H1 (cell line): ENCODE data around the gene ABCD2. TPM values are rescaled to one million over a fixed set of nuclear protein-coding genes. Genes with fewer than 3 reads are reported as not detected.

ENCODE experiments used
- CTCF ChIA-PET: fragments of 300-600 bp; sonication (Branson Sonifier 250); formaldehyde crosslinking; loops from one replicate; lab custom pipeline; 2021; ENCODE audit not compliant: partially characterized antibody; lab: Charles Lee
- POLR2A ChIA-PET: fragments of 300-600 bp; sonication (Branson Sonifier 250); formaldehyde crosslinking; loops from one replicate; lab custom pipeline; 2021; ENCODE audit warnings: inconsistent platforms; ENCODE audit not compliant: partially characterized antibody; lab: Charles Lee
- DNase-seq, 2 experiments: peaks; one replicate each; pipeline versions ENCODE4 v3.0.0 to v3.0.0-alpha.2; 2010 to 2022; ENCODE audit warnings: low spot score in 2 of 2, low read depth in 1 of 2, mixed read lengths in 1 of 2
- FAIRE-seq: peaks from 2 replicates; lab custom pipeline; 2011; peaks lifted over from hg19 to GRCh38; lab: Jason Lieb, UNC
- H2AFZ ChIP-seq: 2 replicates; pipeline ENCODE4 v1.8.1; 2012; ENCODE audit warnings: low read length, inconsistent platforms
- H2AK5ac ChIP-seq: 2 replicates; pipeline ENCODE4 v1.6.1; 2013; ENCODE audit warnings: low read depth, low read length
- H2BK120ac ChIP-seq: replicated peaks from 2 replicates; pipeline ENCODE3; 2013; ENCODE audit warnings: low read depth, low read length, inconsistent platforms
- H2BK12ac ChIP-seq: 2 replicates; pipeline ENCODE4 v1.6.1; 2013; ENCODE audit warnings: low read depth, low read length
- H2BK15ac ChIP-seq: 2 replicates; pipeline ENCODE4 v1.6.1; 2013; ENCODE audit warnings: low read length
- H2BK20ac ChIP-seq: 2 replicates; pipeline ENCODE4 v1.6.1; 2013; ENCODE audit warnings: low read length
- H2BK5ac ChIP-seq: 2 replicates; pipeline ENCODE4 v1.6.1; 2013; ENCODE audit warnings: low read depth, low read length
- H3K14ac ChIP-seq: 2 replicates; pipeline ENCODE4 v1.6.1; 2013; ENCODE audit warnings: inconsistent platforms; ENCODE audit not compliant: insufficient read length
- H3K18ac ChIP-seq: 2 replicates; pipeline ENCODE4 v1.6.1; 2013; ENCODE audit warnings: low read length; ENCODE audit errors: extremely low read depth
- H3K23ac ChIP-seq: 2 replicates; pipeline ENCODE4 v1.6.1; 2013; ENCODE audit warnings: inconsistent platforms; ENCODE audit not compliant: insufficient read length
- H3K23me2 ChIP-seq: 2 replicates; pipeline ENCODE4 v1.6.1; 2013; ENCODE audit warnings: low read depth, low read length
- H3K27ac ChIP-seq: 2 replicates; pipeline ENCODE4 v1.6.1; 2011; ENCODE audit warnings: low read depth, low read length, inconsistent platforms
- H3K27me3 ChIP-seq, 4 experiments: replicated peaks in 1 of 4; 1 replicate in 1 of 4; 2 replicates in 3 of 4; pipeline versions ENCODE4 v1.6.1 to v1.8.1; 2011 to 2013; ENCODE audit warnings: low read length in 3 of 4, mild to moderate bottlenecking in 3 of 4, inconsistent platforms in 2 of 4, mixed read lengths in 2 of 4, moderate library complexity in 1 of 4; ENCODE audit not compliant: control insufficient read depth in 3 of 4, insufficient read depth in 3 of 4; ENCODE audit errors: extremely low read depth in 1 of 4
- H3K36me3 ChIP-seq, 4 experiments: 2 replicates each; pipeline versions ENCODE4 v1.6.1 to v1.8.1; 2011 to 2013; ENCODE audit warnings: mild to moderate bottlenecking in 4 of 4, low read length in 3 of 4, moderate library complexity in 2 of 4, control low read depth in 1 of 4, inconsistent platforms in 1 of 4; ENCODE audit not compliant: insufficient read depth in 4 of 4, control insufficient read depth in 2 of 4
- H3K4ac ChIP-seq: replicated peaks from 2 replicates; pipeline ENCODE3; 2013; ENCODE audit warnings: low read length, low read depth, mixed read lengths, inconsistent platforms; ENCODE audit not compliant: insufficient read length
- H3K4me1 ChIP-seq, 4 experiments: replicated peaks in 1 of 4; 1 replicate in 1 of 4; 2 replicates in 3 of 4; pipeline versions ENCODE4 v1.6.1 to v1.8.1; 2011 to 2013; ENCODE audit warnings: low read length in 3 of 4, inconsistent platforms in 2 of 4, mixed read lengths in 1 of 4; ENCODE audit not compliant: insufficient read depth in 4 of 4, control insufficient read depth in 3 of 4
- H3K4me2 ChIP-seq, 2 experiments: 2 replicates each; pipeline versions ENCODE4 v1.6.1 to v1.8.1; 2011 to 2013; ENCODE audit warnings: low read depth in 2 of 2, low read length in 2 of 2, control low read depth in 1 of 2, inconsistent platforms in 1 of 2, mild to moderate bottlenecking in 1 of 2; ENCODE audit not compliant: insufficient read depth in 1 of 2
- H3K4me3 ChIP-seq, 4 experiments: fragments of 200-600, 300-600 bp in 1 of 4; sonication (generic), shearing (Covaris generic), sonication (Bioruptor Twin) in 1 of 4; 2 replicates each; pipeline versions ENCODE4 v1.5.1 to v1.8.1; 2011 to 2016; ENCODE audit warnings: low read length in 4 of 4, low read depth in 3 of 4, control low read depth in 2 of 4, inconsistent platforms in 2 of 4, mild to moderate bottlenecking in 2 of 4, mixed read lengths in 1 of 4, moderate library complexity in 1 of 4; ENCODE audit not compliant: insufficient read depth in 2 of 4; ENCODE audit errors: extremely low read depth in 1 of 4
- H3K56ac ChIP-seq: replicated peaks from 2 replicates; pipeline ENCODE3; 2013; ENCODE audit warnings: low read depth, mild to moderate bottlenecking, mixed read lengths, low read length, inconsistent platforms; ENCODE audit not compliant: insufficient read length
- H3K79me1 ChIP-seq: 2 replicates; pipeline ENCODE4 v1.6.1; 2013; ENCODE audit warnings: low read depth, low read length, control low read depth
- H3K79me2 ChIP-seq, 2 experiments: 2 replicates each; pipeline versions ENCODE4 v1.6.1 to v1.8.1; 2012 to 2013; ENCODE audit warnings: low read length in 2 of 2, mild to moderate bottlenecking in 2 of 2, inconsistent platforms in 1 of 2; ENCODE audit not compliant: insufficient read depth in 2 of 2, control insufficient read depth in 1 of 2
- H3K9ac ChIP-seq, 4 experiments: replicated peaks in 1 of 4; 1 replicate in 1 of 4; 2 replicates in 3 of 4; pipeline versions ENCODE4 v1.6.1 to v1.8.1; 2011 to 2013; ENCODE audit warnings: low read depth in 3 of 4, low read length in 3 of 4, control low read depth in 2 of 4, mild to moderate bottlenecking in 2 of 4, moderate library complexity in 2 of 4, inconsistent platforms in 1 of 4; ENCODE audit errors: extremely low read depth in 1 of 4
- H3K9me3 ChIP-seq, 2 experiments: 2 replicates each; pipeline versions ENCODE4 v1.6.1 to v1.8.1; 2012 to 2013; ENCODE audit warnings: mild to moderate bottlenecking in 2 of 2, moderate library complexity in 2 of 2, control low read depth in 1 of 2, inconsistent platforms in 1 of 2, low read depth in 1 of 2, low read length in 1 of 2, mixed read lengths in 1 of 2; ENCODE audit not compliant: insufficient read depth in 2 of 2
- H4K20me1 ChIP-seq, 2 experiments: replicated peaks in 1 of 2; 2 replicates each; pipeline versions ENCODE3 to v1.8.1; 2011 to 2013; ENCODE audit warnings: inconsistent platforms in 2 of 2, low read length in 2 of 2, mild to moderate bottlenecking in 1 of 2; ENCODE audit not compliant: insufficient read depth in 2 of 2, control insufficient read depth in 1 of 2
- H4K5ac ChIP-seq: 2 replicates; pipeline ENCODE4 v1.6.1; 2013; ENCODE audit warnings: low read length, low read depth, mixed read lengths, inconsistent platforms; ENCODE audit not compliant: insufficient read length
- H4K8ac ChIP-seq: 2 replicates; pipeline ENCODE4 v1.8.0; 2013; ENCODE audit warnings: mild to moderate bottlenecking, moderate library complexity, low read length, inconsistent platforms; ENCODE audit not compliant: insufficient read depth; ENCODE audit errors: extremely low read depth
- H4K91ac ChIP-seq: replicated peaks from 2 replicates; pipeline ENCODE3; 2013; ENCODE audit warnings: low read length, mixed read lengths, inconsistent platforms; ENCODE audit not compliant: insufficient read length
- CBX5 ChIP-seq: fragments of 300-800, 300-1000 bp; sonication (generic); IDR thresholded peaks from 2 replicates; pipeline ENCODE4 v1.7.1; 2016; ENCODE audit warnings: antibody characterized with exemption, low read length, low read depth
- CHD1 ChIP-seq: IDR thresholded peaks from 2 replicates; pipeline ENCODE4 v1.6.1; 2012; ENCODE audit warnings: low read depth, low read length, improper control_type of control experiment
- EP300 ChIP-seq, 2 experiments: IDR thresholded peaks; 1 replicate in 1 of 2; 2 replicates in 1 of 2; pipeline ENCODE4 v1.6.1; 2011 to 2012; ENCODE audit warnings: low read depth in 2 of 2, low read length in 2 of 2, mild to moderate bottlenecking in 2 of 2, borderline replicate concordance in 1 of 2, inconsistent platforms in 1 of 2, moderate library complexity in 1 of 2
- KDM4A ChIP-seq: IDR thresholded peaks from one replicate; pipeline ENCODE4 v1.7.1; 2012; ENCODE audit warnings: low read depth, mild to moderate bottlenecking, moderate library complexity, low read length, inconsistent platforms; ENCODE audit not compliant: severe bottlenecking
- KDM5A ChIP-seq: fragments of 200-600 bp; IDR thresholded peaks from 2 replicates; pipeline ENCODE4 v1.7.1; 2012; ENCODE audit warnings: mild to moderate bottlenecking, low read length, inconsistent platforms, mixed read lengths
- NANOG ChIP-seq: IDR thresholded peaks from 2 replicates; pipeline ENCODE4 v1.6.1; 2011; ENCODE audit warnings: low read length, low read depth, mild to moderate bottlenecking, inconsistent platforms; ENCODE audit not compliant: insufficient read depth, poor library complexity, severe bottlenecking
- PHF8 ChIP-seq: fragments of 200-600 bp; sonication (generic); conservative IDR thresholded peaks from 2 replicates; pipeline ENCODE4 v1.7.1; 2012; ENCODE audit warnings: low read depth, mild to moderate bottlenecking, inconsistent platforms, low read length, moderate library complexity
- SAP30 ChIP-seq: fragments of 300-600 bp; sonication (generic); IDR thresholded peaks from 2 replicates; pipeline ENCODE4 v1.7.1; 2012; ENCODE audit warnings: low read length, moderate library complexity, mild to moderate bottlenecking, inconsistent platforms; ENCODE audit not compliant: insufficient read depth, insufficient replicate concordance
- SIRT6 ChIP-seq: IDR thresholded peaks from one replicate; pipeline ENCODE4 v1.7.1; 2012; ENCODE audit warnings: low read length, inconsistent platforms
- SP4 ChIP-seq: IDR thresholded peaks from 2 replicates; pipeline ENCODE4 v1.6.1; 2012; ENCODE audit warnings: low read length, inconsistent platforms
- TAF1 ChIP-seq: IDR thresholded peaks from 2 replicates; pipeline ENCODE4 v1.6.1; 2011; ENCODE audit warnings: mild to moderate bottlenecking, low read depth, low read length
- YY1 ChIP-seq: IDR thresholded peaks from 2 replicates; pipeline ENCODE4 v1.6.1; 2011; ENCODE audit warnings: low read depth, mild to moderate bottlenecking, low read length
- polyA plus RNA-seq, 7 experiments: library from polyadenylated mRNA; depleted of rRNA in 3 of 7; stranded (reverse) in 5 of 7; unstranded in 2 of 7; fragments of >200 nt in 5 of 7; fragments of 200-250 nt in 2 of 7; gene quantifications; 1 replicate in 5 of 7; 2 replicates in 1 of 7; 4 replicates in 1 of 7; pipeline versions ENCODE4 v1.2.1 to v1.2.3, GENCODE V29; 2011 to 2013; ENCODE audit warnings: missing spikeins in 2 of 7, mixed read lengths in 2 of 7
- total RNA-seq: library from RNA; stranded (reverse); fragmentation: NEBNext Ultra II Directional; extraction: Animal tissue kit (Norgen Biotek cat#: 25700); gene quantifications from 2 replicates; pipeline ENCODE4 v1.2.1, GENCODE V29; 2021
- TF ChIP-seq, protein P1 (sequence below): IDR thresholded peaks from 2 replicates; pipeline ENCODE4 v1.6.1; 2012; ENCODE audit warnings: inconsistent platforms
- TF ChIP-seq, protein P2 (sequence below): IDR thresholded peaks from 2 replicates; pipeline ENCODE4 v1.6.1; 2011; ENCODE audit warnings: low read length, improper control_type of control experiment

Gene ABCD2
- total and polyA plus RNA-seq, 2 of the 8 experiments (the other 6 are each of a cell fraction or from before 2014, with no cell fraction given), result not detected

DNA sequence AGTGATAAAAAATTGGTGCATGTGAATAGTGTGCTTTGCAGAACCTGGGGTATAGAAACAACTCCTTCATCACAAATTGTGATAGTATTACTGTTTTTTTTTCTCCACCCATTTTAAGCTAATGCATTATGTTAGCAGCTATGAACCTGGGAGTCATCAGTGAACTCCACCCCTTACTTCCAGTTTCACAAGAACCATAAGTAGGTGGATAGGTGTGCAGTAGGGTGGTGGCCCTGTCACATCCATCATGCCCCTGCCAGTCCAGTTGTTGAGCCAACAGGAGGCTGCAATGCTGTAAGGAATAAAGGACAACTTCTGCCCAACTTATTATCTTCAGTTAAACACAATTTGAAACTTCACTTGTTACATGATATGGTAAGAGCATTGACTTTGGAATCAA, 85.7 kb downstream of the ABCD2 start:
- CTCF ChIA-PET, result interaction anchor here (0.7 to 1.1 kb wide), 3 partner anchors 10 to 158 kb away, joined by 3 to 4 read pairs (median 3); no protein-coding TSS in a partner anchor
- H3K18ac ChIP-seq, result no peak overlapping the region
- POLR2A ChIA-PET, result no interaction called here
- no peak overlapping the region for H3K14ac ChIP-seq
- no peak overlapping the region for H2AK5ac ChIP-seq
- no peak overlapping the region for H2AFZ ChIP-seq
- H4K8ac ChIP-seq, result no peak overlapping the region
- no peaks in the 10 kb centered on the region for H3K36me3 ChIP-seq
- DNase-seq, result no peak
- no peak overlapping the region for H3K4me2 ChIP-seq
- H4K20me1 ChIP-seq, result no peaks in the 10 kb centered on the region
- no peak for FAIRE-seq
- no peak overlapping the region for H3K56ac ChIP-seq
- H3K79me2 ChIP-seq, result no peaks in the 10 kb centered on the region
- no peak overlapping the region for H2BK20ac ChIP-seq
- H3K79me1 ChIP-seq, result no peaks in the 10 kb centered on the region
- H2BK5ac ChIP-seq, result no peak overlapping the region
- no peaks in the 10 kb centered on the region for H3K23me2 ChIP-seq
- no peak overlapping the region for H4K91ac ChIP-seq
- H3K23ac ChIP-seq, result no peak overlapping the region
- H2BK12ac ChIP-seq, result no peak overlapping the region
- H3K9ac ChIP-seq, result no peak overlapping the region
- no peaks in the 10 kb centered on the region for H3K27me3 ChIP-seq
- no peaks in the 10 kb centered on the region for H3K9me3 ChIP-seq
- no peak overlapping the region for H2BK15ac ChIP-seq
- no peak overlapping the region for H3K4me3 ChIP-seq
- no peak overlapping the region for H3K4ac ChIP-seq
- H3K27ac ChIP-seq, result no peak overlapping the region
- no peak overlapping the region for H2BK120ac ChIP-seq
- H4K5ac ChIP-seq, result no peak overlapping the region
- no peaks in the 10 kb centered on the region for H3K4me1 ChIP-seq
- TF ChIP-seq, protein P1, sequence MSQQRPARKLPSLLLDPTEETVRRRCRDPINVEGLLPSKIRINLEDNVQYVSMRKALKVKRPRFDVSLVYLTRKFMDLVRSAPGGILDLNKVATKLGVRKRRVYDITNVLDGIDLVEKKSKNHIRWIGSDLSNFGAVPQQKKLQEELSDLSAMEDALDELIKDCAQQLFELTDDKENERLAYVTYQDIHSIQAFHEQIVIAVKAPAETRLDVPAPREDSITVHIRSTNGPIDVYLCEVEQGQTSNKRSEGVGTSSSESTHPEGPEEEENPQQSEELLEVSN, result no peak
- TF ChIP-seq SP4, result no peak
- no peak for TF ChIP-seq CBX5
- TF ChIP-seq TAF1, result no peak
- no peak for TF ChIP-seq SIRT6
- TF ChIP-seq, protein P2, sequence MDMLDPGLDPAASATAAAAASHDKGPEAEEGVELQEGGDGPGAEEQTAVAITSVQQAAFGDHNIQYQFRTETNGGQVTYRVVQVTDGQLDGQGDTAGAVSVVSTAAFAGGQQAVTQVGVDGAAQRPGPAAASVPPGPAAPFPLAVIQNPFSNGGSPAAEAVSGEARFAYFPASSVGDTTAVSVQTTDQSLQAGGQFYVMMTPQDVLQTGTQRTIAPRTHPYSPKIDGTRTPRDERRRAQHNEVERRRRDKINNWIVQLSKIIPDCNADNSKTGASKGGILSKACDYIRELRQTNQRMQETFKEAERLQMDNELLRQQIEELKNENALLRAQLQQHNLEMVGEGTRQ, result no peak
- no peak for TF ChIP-seq CHD1
- no peak for TF ChIP-seq KDM4A
- no peak for TF ChIP-seq SAP30
- no peak for TF ChIP-seq NANOG
- no peak for TF ChIP-seq KDM5A
- TF ChIP-seq PHF8, result no peak
- no peak for TF ChIP-seq YY1
- no peak for TF ChIP-seq EP300 (IDR thresholded peaks at IDR 0.05; ENCODE audit: borderline replicate concordance in 1 of 2, low read depth in 2 of 2, low read length in 2 of 2)
